K562 (cell line): Measurements from ENCODE around the gene COL13A1. TPM values are rescaled to one million over a fixed set of nuclear protein-coding genes. Genes with fewer than 3 reads are reported as not detected.

Source experiments
- ATAC-seq: fragments of 200-7000 bp; cut with Tn5 transposase; 3 replicates; pipeline ENCODE4 v1.9.1; 2020; ENCODE audit warnings: moderate library complexity
- BruUV-seq: library from RNA; stranded (reverse); fragments of 400-500 nt; replicated peaks from 2 replicates; lab custom pipeline; 2021; lab: Mats Ljungman, UMichigan
- CTCF ChIA-PET: fragments of 300-600 bp; formaldehyde crosslinking; extraction: SDS; loops from one replicate; lab custom pipeline; 2021; ENCODE audit warnings: low intra/inter-chr PET ratio; lab: Yijun Ruan, JAX
- POLR2A ChIA-PET: fragments of 300-600, 350-650 bp; sonication (Branson Sonifier 250); formaldehyde crosslinking; extraction: SDS; loops from one replicate; lab custom pipeline; 2021; ENCODE audit warnings: antibody characterized with exemption, inconsistent platforms; lab: Yijun Ruan, JAX
- DNase-seq, 4 experiments: peaks; one replicate each; pipeline versions ENCODE4 v3.0.0 to v3.0.0-alpha.2; 2011 to 2018; ENCODE audit warnings: low spot score in 3 of 4, mixed read lengths in 3 of 4; ENCODE audit errors: extremely low read depth in 1 of 4
- FAIRE-seq: peaks from 2 replicates; lab custom pipeline; 2011; peaks lifted over from hg19 to GRCh38; lab: Jason Lieb, UNC
- H2AFZ ChIP-seq: 2 replicates; pipeline ENCODE4 v1.6.0; 2011; ENCODE audit warnings: low read depth, low read length, control low read depth, inconsistent platforms
- H3K27ac ChIP-seq: fragments of 200-600 bp; 3 replicates; pipeline ENCODE4 v1.8.0; 2011; ENCODE audit warnings: low read depth, mild to moderate bottlenecking, control low read depth, inconsistent platforms, low read length, moderate library complexity, mixed read lengths; ENCODE audit errors: extremely low read depth
- H3K27me3 ChIP-seq, 2 experiments: fragments of 300-600 bp in 1 of 2; 2 replicates in 1 of 2; 3 replicates in 1 of 2; pipeline versions ENCODE4 v1.6.0 to v1.8.0; 2011; ENCODE audit warnings: inconsistent platforms in 2 of 2, low read length in 2 of 2, mild to moderate bottlenecking in 1 of 2, mixed read lengths in 1 of 2, moderate library complexity in 1 of 2; ENCODE audit not compliant: control insufficient read depth in 2 of 2, insufficient read depth in 2 of 2
- H3K36me3 ChIP-seq: fragments of 300-600 bp; 3 replicates; pipeline ENCODE4 v1.8.0; 2011; ENCODE audit warnings: mild to moderate bottlenecking, low read length, inconsistent platforms; ENCODE audit not compliant: control insufficient read depth, insufficient read depth
- H3K4me1 ChIP-seq, 2 experiments: fragments of 200-600 bp in 1 of 2; replicated peaks in 1 of 2; 2 replicates in 1 of 2; 3 replicates in 1 of 2; pipeline versions ENCODE4 v1.5.1 to v1.8.0; 2011; ENCODE audit warnings: inconsistent platforms in 2 of 2, low read length in 2 of 2, mild to moderate bottlenecking in 1 of 2, mixed read lengths in 1 of 2, moderate library complexity in 1 of 2; ENCODE audit not compliant: control insufficient read depth in 2 of 2, insufficient read depth in 2 of 2
- H3K4me2 ChIP-seq: 2 replicates; pipeline ENCODE4 v1.6.1; 2011; ENCODE audit warnings: low read length, control low read depth, inconsistent platforms, mixed read lengths; ENCODE audit not compliant: insufficient read depth
- H3K4me3 ChIP-seq: fragments of 200-600 bp; sonication (generic), shearing (Covaris generic); 2 replicates; pipeline ENCODE4 v1.5.1; 2016; ENCODE audit warnings: control low read depth, inconsistent platforms
- H3K79me2 ChIP-seq: fragments of 200-600 bp; 3 replicates; pipeline ENCODE4 v1.8.0; 2011; ENCODE audit warnings: low read length, inconsistent platforms; ENCODE audit not compliant: control insufficient read depth, insufficient read depth
- H3K9ac ChIP-seq, 2 experiments: 2 replicates each; pipeline versions ENCODE4 v1.6.0 to v1.6.1; 2011; ENCODE audit warnings: low read depth in 2 of 2, low read length in 2 of 2, control low read depth in 1 of 2, inconsistent platforms in 1 of 2, mild to moderate bottlenecking in 1 of 2, mixed read lengths in 1 of 2; ENCODE audit not compliant: insufficient read depth in 1 of 2
- H3K9me1 ChIP-seq: one replicate; pipeline ENCODE4 v1.6.0; 2011; ENCODE audit warnings: inconsistent platforms, mild to moderate bottlenecking, low read length, moderate library complexity; ENCODE audit not compliant: control insufficient read depth, insufficient read depth
- H3K9me3 ChIP-seq: replicated peaks from 2 replicates; pipeline ENCODE4 v1.5.1; 2011; ENCODE audit warnings: low read depth, low read length, inconsistent platforms; ENCODE audit not compliant: control insufficient read depth, insufficient read depth
- H4K20me1 ChIP-seq: replicated peaks from 2 replicates; pipeline ENCODE4 v1.6.1; 2011; ENCODE audit warnings: low read length, inconsistent platforms, mixed read lengths; ENCODE audit not compliant: control insufficient read depth, insufficient read depth
- CHD2 ChIP-seq: IDR thresholded peaks from 2 replicates; pipeline ENCODE4 v1.6.1; 2011; ENCODE audit warnings: low read depth, low read length
- EP400 ChIP-seq: fragments of 450-650 bp; IDR thresholded peaks from 2 replicates; pipeline ENCODE4 v1.6.1; 2017; ENCODE audit warnings: antibody characterized with exemption, mild to moderate bottlenecking, moderate library complexity
- FOXA3 ChIP-seq, 2 experiments: fragments of 450-650 bp in 1 of 2; sonication (generic) in 1 of 2; formaldehyde crosslinking; IDR thresholded peaks in 1 of 2; conservative IDR thresholded peaks in 1 of 2; 2 replicates each; pipeline versions ENCODE4 v1.4.0 to v1.8.0; 2020 to 2022; ENCODE audit warnings: mild to moderate bottlenecking in 2 of 2, missing genetic modification reagents in 1 of 2
- FOXK2 ChIP-seq, 2 experiments: fragments of 450-650 bp; IDR thresholded peaks in 1 of 2; conservative IDR thresholded peaks in 1 of 2; 2 replicates each; pipeline ENCODE4 v1.6.1; 2016; ENCODE audit warnings: low read depth in 2 of 2, mild to moderate bottlenecking in 1 of 2
- HDAC2 ChIP-seq: fragments of 450-650 bp; IDR thresholded peaks from 2 replicates; pipeline ENCODE4 v1.6.1; 2016; ENCODE audit warnings: mild to moderate bottlenecking
- MAZ ChIP-seq, 2 experiments: fragments of 450-650 bp in 1 of 2; sonication (generic) in 1 of 2; formaldehyde crosslinking; IDR thresholded peaks in 1 of 2; conservative IDR thresholded peaks in 1 of 2; 2 replicates each; pipeline versions ENCODE4 v1.4.0 to v1.5.0; 2020; ENCODE audit warnings: mild to moderate bottlenecking in 1 of 2, missing genetic modification reagents in 1 of 2
- MLX ChIP-seq, 2 experiments: fragments of 450-650 bp in 1 of 2; sonication (generic) in 1 of 2; formaldehyde crosslinking; conservative IDR thresholded peaks; 2 replicates each; pipeline versions ENCODE4 v1.4.0 to v1.8.1; 2020 to 2022; ENCODE audit warnings: mild to moderate bottlenecking in 1 of 2, missing genetic modification reagents in 1 of 2
- NCOA4 ChIP-seq: fragments of 450-650 bp; IDR thresholded peaks from 2 replicates; pipeline ENCODE4 v1.6.1; 2018; ENCODE audit warnings: mild to moderate bottlenecking; ENCODE audit not compliant: partially characterized antibody
- PPARD ChIP-seq: fragments of 250-450 bp; sonication (Bioruptor Pico); IDR thresholded peaks from 2 replicates; pipeline ENCODE4 v1.8.0; 2022; ENCODE audit warnings: inconsistent platforms, mild to moderate bottlenecking, moderate library complexity
- RBM34 ChIP-seq: fragments of 200-400 bp; formaldehyde crosslinking; IDR thresholded peaks from 2 replicates; pipeline ENCODE4 v1.6.1; 2018; ENCODE audit warnings: low read length, borderline replicate concordance; ENCODE audit not compliant: insufficient read depth
- U2AF1 ChIP-seq: fragments of 200-400 bp; formaldehyde crosslinking; optimal IDR thresholded peaks from 2 replicates; pipeline ENCODE3; 2017; ENCODE audit warnings: mild to moderate bottlenecking, low read depth, low read length, moderate library complexity
- ZNF217 ChIP-seq: sonication (generic); formaldehyde crosslinking; IDR thresholded peaks from 2 replicates; pipeline ENCODE4 v1.8.0; 2022; ENCODE audit warnings: mild to moderate bottlenecking, missing genetic modification reagents
- ZNF224 ChIP-seq: sonication (generic); formaldehyde crosslinking; IDR thresholded peaks from 2 replicates; pipeline ENCODE4 v1.8.0; 2022; ENCODE audit warnings: mild to moderate bottlenecking, missing genetic modification reagents
- ZNF444 ChIP-seq: fragments of 250-450 bp; sonication (Bioruptor Pico); IDR thresholded peaks from 2 replicates; pipeline ENCODE4 v1.4.0; 2020; ENCODE audit warnings: mild to moderate bottlenecking, moderate library complexity
- WGBS: fragments of 100-300 bp; shearing (Covaris generic); methylation state at CpG from one replicate; pipeline ENCODE4 v1.1.6; 2016; ENCODE audit warnings: low coverage, mixed read lengths; ENCODE audit not compliant: insufficient coverage; ENCODE audit errors: missing lambda C conversion rate; 5-methylcytosine and 5-hydroxymethylcytosine counted together
- in situ Hi-C: fragments of 300-500 bp; cut with MboI; formaldehyde crosslinking; loops from 4 replicates; pipeline ENCODE4 v1.15.0; 2018; ENCODE audit warnings: inconsistent platforms, mixed read lengths
- intact Hi-C: fragments of 100-400 bp; cut with micrococcal nuclease; formaldehyde crosslinking; loops from 2 replicates; pipeline ENCODE4 v1.14.2; 2022
- polyA plus RNA-seq, 8 experiments: library from polyadenylated mRNA; depleted of rRNA in 4 of 8; stranded (reverse) in 5 of 8; unstranded in 3 of 8; fragments of >200 nt; fragmentation: Nextera tagmentation in 2 of 8; fragmentation: Illumina TruSeq in 1 of 8; extraction: Ambion mirVana in 2 of 8; extraction: Trizol in 1 of 8; gene quantifications; 2 replicates each; pipeline versions ENCODE4 v1.2.1 to v1.2.3, GENCODE V29; 2011 to 2014; ENCODE audit warnings: inconsistent platforms in 1 of 8, missing spikeins in 1 of 8
- total RNA-seq, 7 experiments: library from RNA; depleted of rRNA in 6 of 7; stranded (reverse); fragments of >200 nt in 6 of 7; fragmentation: Illumina TruSeq in 2 of 7; extraction: Trizol in 2 of 7; gene quantifications; 2 replicates each; pipeline versions ENCODE4 v1.2.1 to v1.2.3, GENCODE V29; 2011 to 2021; ENCODE audit warnings: low replicate concordance in 1 of 7

The COL13A1 gene
- total and polyA plus RNA-seq, 9 of the 15 experiments (the other 6 are each of a cell fraction or from before 2014, with no cell fraction given), result not detected

DNA sequence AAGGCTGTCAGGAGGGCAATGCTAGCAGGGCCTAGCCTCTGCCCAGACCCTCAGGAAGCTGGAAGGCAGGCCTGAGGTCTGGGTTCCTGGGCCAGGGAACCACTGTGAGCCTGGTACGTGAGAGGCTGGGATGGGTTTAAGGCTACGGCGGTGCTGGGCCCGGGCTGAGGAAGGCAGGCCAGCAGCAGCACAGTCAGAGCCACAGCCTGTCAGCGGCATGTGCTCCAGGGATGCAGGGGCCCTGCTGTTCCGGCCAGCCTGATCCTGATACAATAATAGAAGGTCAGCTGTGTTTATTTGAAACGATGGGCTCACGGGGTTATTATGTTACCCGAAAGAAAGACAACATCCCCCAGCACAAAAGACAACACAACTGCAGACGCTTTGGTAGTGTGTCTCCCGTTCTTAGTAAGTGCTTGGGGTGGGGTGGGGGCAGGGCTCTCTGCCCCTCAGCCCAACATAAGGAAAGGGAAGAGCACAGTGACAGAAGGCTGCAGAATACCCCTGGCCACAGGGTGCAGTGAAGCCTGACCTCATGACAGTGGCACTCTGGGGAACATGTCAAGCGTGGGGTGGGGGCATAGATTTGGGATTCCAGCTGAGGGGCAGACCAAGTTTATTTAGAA lies 95.0 kb downstream of the COL13A1 start:
- CTCF ChIA-PET, result no interaction called here
- H3K9me3 ChIP-seq, result no peaks in the 10 kb centered on the region
- 2% methylated on average over 12 of the region's 12 CpGs for WGBS
- peaks cover 2% of the 10 kb centered on the region for H3K9me1 ChIP-seq
- in situ Hi-C loops, result no loop called here
- no peak for ATAC-seq
- POLR2A ChIA-PET, result interaction anchor here (0.6 to 0.7 kb wide), 2 partner anchors 12 to 182 kb away, joined by 4 read pairs; no protein-coding TSS in a partner anchor
- TF ChIP-seq PPARD, result no peak
- TF ChIP-seq EP400, result no peak
- no peak for TF ChIP-seq MAZ (CRISPR knock-in tag; conservative IDR thresholded peaks at IDR 0.05 in 1 of 2, IDR thresholded peaks at IDR 0.05 in 1 of 2)
- TF ChIP-seq FOXK2 (conservative IDR thresholded peaks at IDR 0.05 in 1 of 2, IDR thresholded peaks at IDR 0.05 in 1 of 2; ENCODE audit: low read depth in 2 of 2), result no peak
- no peak for TF ChIP-seq FOXA3 (CRISPR knock-in tag; conservative IDR thresholded peaks at IDR 0.05 in 1 of 2, IDR thresholded peaks at IDR 0.05 in 1 of 2)
- TF ChIP-seq ZNF217 (CRISPR knock-in tag), result no peak
- no peak for TF ChIP-seq ZNF444 (CRISPR knock-in tag)
- no peak for TF ChIP-seq NCOA4
- no peak for TF ChIP-seq U2AF1
- no peak for TF ChIP-seq RBM34
- TF ChIP-seq ZNF224 (CRISPR knock-in tag), result no peak
- no peak for TF ChIP-seq HDAC2
- no peak for TF ChIP-seq CHD2
- no peak for TF ChIP-seq MLX (CRISPR knock-in tag; conservative IDR thresholded peaks at IDR 0.05)
- TF ChIP-seq, all 486 proteins: peak for 0
- no peak overlapping the region for H3K4me2 ChIP-seq
- H3K4me1 ChIP-seq, result no peaks in the 10 kb centered on the region; a peak in 2 of 5 replicates
- no peaks in the 10 kb centered on the region for H3K79me2 ChIP-seq
- BruUV-seq, result no TSS peak
- FAIRE-seq, result no peak
- H3K9ac ChIP-seq, result no peak overlapping the region
- intact Hi-C loops, result no loop called here
- H3K27me3 ChIP-seq, result peaks cover 29 to 80% of the 10 kb centered on the region in 2 experiments
- peaks cover 25% of the 10 kb centered on the region for H4K20me1 ChIP-seq
- no peak overlapping the region for H3K27ac ChIP-seq
- H3K4me3 ChIP-seq, result no peak overlapping the region
- DNase-seq, result no peak
- H3K36me3 ChIP-seq, result no peaks in the 10 kb centered on the region
- no peak overlapping the region for H2AFZ ChIP-seq
